ENCODE data around the gene RBM14.

DNA sequence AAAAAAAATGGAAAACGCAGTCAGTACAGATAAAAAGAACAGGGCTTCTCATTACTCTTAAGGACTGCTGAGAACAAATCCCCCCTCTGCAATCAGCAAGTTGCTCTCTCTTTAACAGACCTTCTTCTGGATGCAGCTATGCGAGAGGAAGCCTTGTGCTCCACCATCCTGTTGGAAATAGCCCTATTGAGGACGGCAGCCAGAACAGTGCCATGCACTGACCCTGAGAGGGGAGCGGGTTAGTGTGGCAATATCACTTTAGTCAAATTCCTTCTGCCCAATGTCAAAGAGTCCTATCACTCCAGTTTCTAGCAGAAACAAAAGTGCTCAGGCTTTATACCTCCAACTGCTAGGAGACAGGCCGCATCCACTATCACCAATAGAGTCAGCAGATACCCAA is 54.4 kb downstream of the RBM14 start:
- no peak for TF ChIP-seq POLR2A (IDR thresholded peaks at IDR 0.05)
- TF ChIP-seq CTCF (IDR thresholded peaks at IDR 0.05): no peak

All from body of pancreas (tissue), 4 donors.